Right kidney (tissue), 1 donor: ENCODE results near the gene PRKAR1B.
"Not testable (repeated sequence)": the region's sequence is repeated elsewhere in the genome, so short reads cannot be mapped to it uniquely, and the experiment has no call there.

Source experiments
- DNase-seq: peaks from one replicate; pipeline ENCODE4 v3.0.0-alpha.2; 2016

Gene PRKAR1B

DNA sequence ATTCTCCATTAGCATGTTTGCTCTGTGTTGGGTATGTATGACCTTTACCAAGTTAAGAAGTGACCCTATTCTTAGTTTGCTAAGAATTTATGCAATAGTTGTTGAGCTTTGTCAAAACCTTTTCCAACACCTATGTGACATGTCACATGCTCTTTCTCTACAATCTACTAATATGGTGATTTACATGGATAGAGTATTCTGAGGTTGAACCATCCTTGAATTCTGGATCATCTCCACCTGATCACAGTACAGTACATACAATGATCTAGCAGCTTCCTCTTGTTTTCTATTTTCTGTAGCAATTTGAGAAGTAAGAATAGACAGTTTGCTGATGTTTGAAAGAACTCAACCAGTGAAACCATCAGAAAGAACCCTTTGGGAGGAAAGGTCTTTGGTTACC lies 106.2 kb downstream of the PRKAR1B start:
- no peak for DNase-seq

- DNase-seq = no peak
These were observed 107.0 kb downstream of the PRKAR1B start for GRCh38 chr7:620056-620455.

DNA sequence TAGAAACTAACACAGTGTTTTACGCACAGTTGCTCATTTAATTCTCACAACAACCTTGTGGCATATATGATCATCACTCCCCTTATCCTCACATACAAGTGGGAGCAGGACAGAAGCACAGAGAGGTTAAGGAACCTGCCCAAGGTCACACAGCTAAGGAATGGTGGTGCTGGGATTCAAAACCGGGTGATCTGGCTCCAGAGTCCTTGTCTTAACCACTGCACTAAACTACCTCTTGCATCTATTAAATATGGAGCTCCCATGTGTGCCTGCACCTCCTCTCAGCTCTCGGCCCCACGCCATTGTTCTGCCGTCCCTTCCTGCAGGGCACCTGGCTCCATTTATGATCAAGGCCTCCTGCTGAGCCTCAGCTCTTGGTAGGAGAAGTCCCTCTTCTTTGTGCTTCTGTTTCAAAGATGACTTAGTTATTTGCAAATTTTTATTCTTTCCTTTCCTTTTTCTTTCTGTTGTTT lies 107.7 kb downstream of the PRKAR1B start:
- no peak for DNase-seq

DNA sequence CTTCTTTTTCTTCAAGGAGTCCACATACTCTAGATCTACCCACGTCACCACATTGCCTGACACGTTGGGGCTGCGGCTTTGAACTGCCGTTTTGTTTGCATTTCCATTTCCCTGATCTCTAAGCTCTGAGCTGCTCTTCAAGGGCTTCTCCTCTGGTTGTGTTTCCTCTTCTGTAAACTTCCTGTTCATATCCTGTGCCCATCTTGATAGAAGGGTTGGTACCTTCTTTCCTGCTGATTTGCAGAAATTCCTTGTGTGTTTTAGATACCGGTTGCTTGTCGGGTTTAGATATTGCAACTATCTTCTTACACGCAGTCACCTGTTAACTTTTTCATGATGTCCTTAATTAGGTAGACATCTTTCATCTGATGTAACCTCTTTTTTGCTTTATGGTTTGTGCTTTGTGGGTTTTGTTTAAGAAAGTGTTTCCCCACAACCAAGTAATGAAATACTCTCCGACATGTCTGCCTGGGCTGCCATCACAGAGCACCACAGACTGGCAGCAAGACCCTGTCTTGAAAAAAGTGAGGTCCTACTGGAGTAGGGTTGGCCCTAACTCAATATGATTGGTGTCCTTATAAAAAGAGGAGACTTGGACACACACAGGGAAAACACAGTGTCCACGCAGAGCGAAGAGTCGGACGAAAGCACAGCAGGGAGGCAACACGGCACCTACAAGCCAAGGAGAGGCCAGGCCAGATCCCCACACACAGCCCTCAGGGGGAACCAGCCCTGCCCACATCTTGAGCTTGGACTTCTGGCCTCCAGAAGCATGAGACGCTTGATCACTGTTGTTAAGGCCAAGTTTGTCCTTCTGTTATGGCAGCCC lies 108.3 kb downstream of the PRKAR1B start:
- DNase-seq = no peak

DNA sequence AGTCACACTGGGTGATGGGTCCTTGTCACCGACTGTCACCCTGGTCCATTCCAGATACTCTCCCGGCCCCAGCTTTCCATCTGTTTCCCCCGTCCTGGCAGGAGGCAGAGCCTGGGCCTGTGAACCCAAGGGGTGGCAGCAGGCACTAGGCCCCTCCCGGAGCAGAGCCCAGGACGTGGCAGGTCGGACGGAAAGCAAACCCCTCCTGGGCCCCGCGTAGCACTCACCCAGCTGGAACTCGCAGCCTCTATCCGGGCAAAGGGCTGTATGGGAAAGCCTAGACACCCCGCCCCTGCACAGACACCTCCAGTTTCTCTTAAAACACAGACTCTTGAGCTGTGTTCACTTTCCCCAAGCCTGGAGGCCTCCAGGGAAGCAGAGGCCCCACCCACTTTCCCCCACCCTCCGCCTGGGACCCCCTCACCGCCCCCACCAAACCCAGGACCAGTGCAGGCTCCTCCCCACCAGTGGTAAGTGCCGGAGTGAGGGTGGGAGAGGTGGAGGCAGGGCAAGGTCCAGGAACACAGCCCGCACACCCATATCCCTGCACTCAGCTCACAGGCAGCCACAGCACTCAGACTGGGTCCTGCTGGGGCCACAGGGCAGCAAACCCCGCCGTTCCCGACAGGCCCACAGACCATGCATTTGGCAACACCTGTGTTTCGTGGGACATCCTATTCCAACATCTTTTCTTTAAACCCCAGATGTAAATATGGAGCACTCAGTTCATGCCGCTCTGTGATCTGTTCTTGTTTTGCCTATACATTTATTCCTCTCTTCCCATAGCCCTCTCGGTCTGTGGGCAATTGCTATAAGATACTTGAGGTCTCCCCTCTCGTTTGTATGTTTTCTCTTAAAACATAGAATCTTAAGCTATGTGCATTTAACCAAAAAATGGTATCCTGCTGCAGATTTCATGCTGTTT lies 109.2 kb downstream of the PRKAR1B start:
- no peak for DNase-seq

DNA sequence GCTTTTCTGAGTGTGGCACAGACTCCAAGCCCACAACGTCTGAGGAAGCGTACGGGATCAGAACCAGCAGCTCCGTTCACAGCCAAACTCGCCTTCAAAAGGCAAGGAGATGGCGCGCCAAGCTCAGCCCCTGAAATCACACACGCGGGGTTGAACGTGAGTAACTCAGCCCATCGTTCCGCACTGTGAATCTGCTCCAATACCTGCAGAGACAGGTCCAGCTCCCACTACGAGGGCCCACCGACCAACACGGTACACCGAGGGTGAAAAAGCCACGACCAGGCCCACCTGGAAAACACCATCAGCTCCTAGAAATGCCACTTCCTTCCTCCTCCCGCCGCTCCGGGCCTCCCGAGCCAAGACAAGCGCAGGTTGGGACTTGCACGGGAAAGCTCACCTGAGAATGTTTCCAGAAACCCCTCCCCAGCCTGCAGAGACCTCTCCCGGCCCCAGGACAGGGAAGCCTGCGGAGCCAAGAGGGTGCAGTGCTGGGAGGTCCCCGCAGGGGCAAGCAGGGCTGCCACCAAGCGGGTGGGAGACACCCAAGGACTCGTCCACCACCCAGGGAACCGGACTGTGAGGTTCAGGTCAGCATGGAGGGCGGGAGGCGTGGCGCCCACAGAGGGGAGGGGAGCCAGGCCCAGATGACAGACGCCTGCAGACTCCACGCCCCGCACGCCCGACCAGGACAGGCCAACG lies 113.5 kb downstream of the PRKAR1B start:
- DNase-seq = no peak

DNA sequence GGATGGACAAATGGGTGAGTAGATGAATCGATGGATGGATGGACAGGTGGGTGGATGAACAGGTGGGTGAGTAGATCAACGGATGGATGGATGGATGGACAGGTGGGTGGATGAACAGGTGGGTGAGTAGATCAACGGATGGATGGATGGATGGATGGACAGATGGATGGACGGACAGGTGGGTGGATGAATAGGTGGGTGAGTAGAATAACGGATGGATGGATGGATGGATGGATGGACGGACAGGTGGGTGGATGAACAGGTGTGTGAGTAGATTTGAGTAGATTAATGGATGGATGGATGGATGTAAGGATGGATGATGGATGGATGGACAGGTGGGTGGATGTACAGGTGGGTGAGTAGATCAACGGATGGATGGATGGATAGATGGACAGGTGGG lies 115.2 kb downstream of the PRKAR1B start:
- not testable (repeated sequence) for DNase-seq

DNA sequence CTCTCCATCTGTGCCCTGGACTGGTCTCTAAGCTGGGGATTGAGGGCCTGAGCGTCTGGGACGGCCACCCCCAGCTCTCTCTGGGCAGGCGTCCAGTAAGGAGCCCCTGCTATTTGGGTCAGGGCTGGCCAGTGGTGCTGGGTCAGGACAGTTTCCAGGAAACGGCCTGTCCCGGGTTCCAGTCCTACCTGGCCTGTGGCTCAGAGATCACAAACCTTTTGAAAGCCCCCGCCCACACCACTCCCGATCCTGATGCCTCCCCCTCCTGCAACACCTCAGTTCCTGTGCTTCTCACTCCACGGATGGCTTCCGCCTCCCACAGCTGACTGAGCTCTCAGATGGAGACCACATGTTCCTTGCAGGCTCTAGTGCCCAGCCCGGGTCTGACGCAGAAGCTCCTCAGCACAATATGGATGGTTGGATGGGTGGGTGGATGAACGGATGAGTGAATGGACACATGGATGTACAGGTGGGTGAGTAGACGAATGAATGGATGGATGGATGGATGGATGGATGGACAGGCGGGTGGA lies 115.7 kb downstream of the PRKAR1B start:
- no peak for DNase-seq

GRCh38 chr7:610531-611280 lies 116.4 kb downstream of the PRKAR1B start:
- peak; percentile 55 for DNase-seq

DNA sequence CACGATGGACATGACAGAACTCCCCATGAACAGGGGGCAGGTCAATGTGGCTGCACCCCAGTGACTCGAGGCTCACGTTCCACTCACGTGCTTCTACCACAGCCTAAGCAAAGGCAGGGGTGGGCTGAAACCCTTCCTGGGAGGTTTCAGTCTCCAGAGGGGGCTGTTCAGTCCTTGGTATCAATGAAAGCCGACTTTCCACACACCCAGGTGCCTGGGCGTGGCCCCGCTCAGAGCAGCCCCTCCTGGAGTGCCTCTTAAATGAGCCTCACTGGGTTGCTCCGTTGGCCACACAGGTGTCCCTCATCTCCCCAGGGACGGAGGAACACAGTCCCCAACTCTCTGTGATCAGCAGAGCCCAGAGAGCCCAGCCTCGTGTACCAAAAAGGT lies 116.9 kb downstream of the PRKAR1B start:
- DNase-seq = no peak

DNA sequence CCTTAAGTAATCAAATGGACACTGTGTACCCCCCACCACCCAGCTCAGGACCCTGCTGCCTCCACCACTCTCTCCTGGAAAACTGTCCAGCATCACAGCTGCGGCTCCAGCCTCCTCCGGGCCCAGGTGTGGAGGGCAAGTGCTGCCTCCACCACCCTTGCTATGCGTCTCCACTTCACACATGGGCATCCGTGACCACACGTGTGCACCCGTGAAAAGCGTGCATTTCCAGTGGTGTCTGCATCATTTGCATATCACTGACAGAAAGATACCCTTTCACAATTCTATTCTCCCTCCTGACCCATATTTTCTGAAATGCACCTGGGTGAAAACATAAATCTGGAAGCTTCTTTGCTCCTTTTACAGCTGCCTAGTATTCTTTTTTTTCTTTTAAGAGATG lies 117.7 kb downstream of the PRKAR1B start:
- DNase-seq = no peak

- no peak for DNase-seq
These were observed 118.1 kb downstream of the PRKAR1B start for GRCh38 chr7:608954-609353.

GRCh38 chr7:608361-608760 lies 118.7 kb downstream of the PRKAR1B start:
- no peak for DNase-seq

DNA sequence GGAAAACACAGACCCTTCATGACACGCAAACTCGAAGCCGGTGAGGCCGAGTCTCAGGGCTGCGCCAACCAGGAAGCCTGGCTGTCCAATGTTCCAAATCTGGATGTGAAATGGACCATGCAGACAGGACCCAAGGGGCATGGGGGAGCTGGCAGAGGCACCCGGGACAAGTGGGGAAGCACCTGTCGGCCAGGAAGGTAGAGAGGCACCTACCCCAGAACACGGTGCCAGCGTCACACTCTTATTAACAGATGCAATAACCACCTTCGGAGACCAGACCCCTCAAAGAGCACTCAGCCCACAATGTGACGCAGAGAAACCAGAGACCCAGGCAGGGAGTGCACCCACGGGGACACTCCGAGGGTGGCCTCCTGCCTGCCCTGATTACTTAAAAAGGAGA lies 119.1 kb downstream of the PRKAR1B start:
- no peak for DNase-seq

DNA sequence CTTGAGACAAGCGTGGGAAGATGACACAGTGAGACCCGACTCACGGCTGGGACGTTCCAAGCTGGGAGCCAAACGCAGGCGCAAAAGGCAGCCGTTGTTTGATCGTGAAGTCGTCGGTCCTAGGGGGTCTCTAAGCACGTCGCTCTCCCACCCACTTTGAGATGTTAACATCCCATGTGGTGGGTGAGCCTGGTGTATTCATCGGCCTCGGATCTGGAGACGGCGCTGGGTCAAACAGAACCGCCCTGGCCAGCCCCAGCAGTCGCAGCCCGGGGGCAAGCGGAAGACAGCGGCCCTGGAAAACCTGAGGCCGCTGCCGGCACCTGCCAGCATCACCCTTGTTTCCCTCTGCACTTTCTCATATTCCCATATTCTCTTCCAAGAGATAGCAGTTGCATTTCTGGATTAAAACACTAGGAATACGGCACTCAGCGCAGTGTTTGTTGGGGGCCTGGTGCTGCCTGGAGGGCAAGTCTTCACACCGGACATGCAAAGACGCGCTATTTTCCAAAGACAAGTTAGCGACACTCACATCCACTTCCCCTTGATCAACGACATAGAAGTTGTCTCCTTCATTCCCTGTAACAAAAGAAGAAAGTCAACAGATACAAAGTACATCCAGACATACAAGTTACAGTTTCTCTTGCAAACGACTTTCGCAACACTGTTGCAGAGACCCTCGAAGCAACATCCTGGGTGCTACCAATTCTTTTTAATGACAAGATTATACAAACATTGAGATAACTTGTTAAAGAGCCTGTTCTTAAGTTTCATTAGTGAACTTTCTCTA lies 121.2 kb downstream of the PRKAR1B start:
- DNase-seq = no peak

GRCh38 chr7:604884-605531 lies 122.1 kb downstream of the PRKAR1B start:
- no peak for DNase-seq

- DNase-seq = peak; percentile 49
These were observed 122.8 kb downstream of the PRKAR1B start for GRCh38 chr7:604001-604883.

DNA sequence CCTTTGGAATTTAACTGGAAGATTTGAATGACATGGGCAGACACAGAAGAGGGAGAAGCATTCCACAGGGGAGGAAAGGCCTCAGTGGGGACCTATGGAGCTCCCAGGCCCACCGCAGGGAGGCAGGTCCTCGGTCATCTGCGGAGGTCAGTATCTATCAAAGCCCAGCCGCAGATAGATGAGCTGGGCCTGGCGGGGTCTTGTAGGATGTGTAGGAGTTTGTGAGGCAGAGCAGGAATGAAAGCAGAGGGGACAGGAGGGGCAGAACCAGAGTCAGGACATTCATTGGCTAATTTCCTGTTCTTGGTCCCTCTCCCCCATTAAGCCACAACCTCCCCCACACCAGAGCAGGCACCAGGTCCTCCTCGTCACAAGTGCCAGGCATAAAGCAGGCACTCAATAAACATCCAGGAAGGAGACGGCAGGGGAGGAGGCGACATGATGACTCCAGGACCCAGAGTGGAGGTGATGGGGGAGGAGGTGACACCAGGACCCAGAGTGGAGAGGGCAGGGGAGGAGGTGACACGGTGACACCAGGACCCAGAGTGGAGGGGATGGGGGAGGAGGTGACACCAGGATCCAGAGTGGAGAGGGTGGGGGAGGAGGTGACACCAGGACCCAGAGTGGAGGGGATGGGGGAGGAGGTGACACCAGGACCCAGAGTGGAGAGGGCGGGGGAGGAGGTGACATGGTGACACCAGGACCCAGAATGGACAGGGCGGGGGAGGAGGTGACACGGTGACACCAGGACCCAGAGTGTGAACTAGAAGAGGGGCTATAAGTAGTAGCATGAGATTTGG lies 123.7 kb downstream of the PRKAR1B start:
- DNase-seq = no peak
